ENCODE measurements around the gene IL1R2. TPM values are rescaled to one million over a fixed set of nuclear protein-coding genes. Genes with fewer than 3 reads are reported as not detected.

Gene IL1R2
- total and polyA plus RNA-seq, 2 experiments from 2014 or later, result not detected

GRCh38 chr2:102003696-102004095 is 11.9 kb downstream of the IL1R2 start (continued):
- no peak for TF ChIP-seq CTCF (conservative IDR thresholded peaks at IDR 0.05; ENCODE audit: low read depth in 2 of 2)
- TF ChIP-seq CREB1 (CRISPR knock-in tag; IDR thresholded peaks at IDR 0.05; ENCODE audit: low read depth), result no peak

GRCh38 chr2:102004581-102004980 is 12.8 kb downstream of the IL1R2 start:
- Histone ChIP-seq H3K9me2 (ENCODE audit: insufficient read depth) (no peaks in the 10 kb centered on the region), H3K4me2 (no peak overlapping the region), H2AFZ (no peak overlapping the region), H3K79me2 (replicated peaks; ENCODE audit: insufficient read depth) (no peaks in the 10 kb centered on the region), H3K27ac (ENCODE audit: low read depth) (no peak overlapping the region), H3F3A (replicated peaks; ENCODE audit: low read depth) (no peaks in the 10 kb centered on the region), H3K27me3 (ENCODE audit: insufficient read depth) (no peaks in the 10 kb centered on the region), H3K4me1 (ENCODE audit: insufficient read depth) (no peaks in the 10 kb centered on the region), H3K4me3 (no peak overlapping the region), H4K20me1 (replicated peaks; ENCODE audit: insufficient read depth) (no peaks in the 10 kb centered on the region), H3K36me3 (ENCODE audit: insufficient read depth) (no peaks in the 10 kb centered on the region)
- ATAC-seq (no peak), DNase-seq (ENCODE audit: low spot score) (no peak)
- Mint-ChIP-seq H3K9me3 (no peaks in the 10 kb centered on the region), H3K4me1 (no peaks in the 10 kb centered on the region), H3K36me3 (ENCODE audit: low read depth) (no peaks in the 10 kb centered on the region), H3K27ac (no peak overlapping the region), H3K27me3 (ENCODE audit: insufficient read depth, low read depth, poor library complexity) (peaks cover 4% of the 10 kb centered on the region), H3K4me3 (no peak overlapping the region)
- no peak for TF ChIP-seq NANOG (IDR thresholded peaks at IDR 0.05; ENCODE audit: borderline replicate concordance)
- TF ChIP-seq JUNB (IDR thresholded peaks at IDR 0.05; ENCODE audit: unreplicated experiment), result no peak
- no peak for TF ChIP-seq EZH2 (IDR thresholded peaks at IDR 0.05; ENCODE audit: low read depth, unreplicated experiment)
- no peak for TF ChIP-seq EZH2phosphoT487 (IDR thresholded peaks at IDR 0.05; ENCODE audit: unreplicated experiment)
- TF ChIP-seq ETS1 (IDR thresholded peaks at IDR 0.05), result no peak
- no peak for TF ChIP-seq ZNF462 (CRISPR knock-in tag; IDR thresholded peaks at IDR 0.05)
- no peak for TF ChIP-seq REST (IDR thresholded peaks at IDR 0.05; ENCODE audit: unreplicated experiment)
- no peak for TF ChIP-seq STAT1 (IDR thresholded peaks at IDR 0.05; ENCODE audit: unreplicated experiment)

All from GM23338 (cell line).